Effector memory CD8-positive, alpha-beta T cell (primary cell): ENCODE measurements around the gene C2orf49.
A peak's percentile ranks its signal among the peaks of the same experiment; 100 is the strongest.

Experiments used
- ATAC-seq: fragments of 150-1000 bp; cut with Tn5 transposase; replicated peaks from 2 replicates; pipeline ENCODE4 v1.10.0; 2021; ENCODE audit warnings: mild to moderate bottlenecking, moderate library complexity
- DNase-seq, 3 experiments: peaks; one replicate each; pipeline ENCODE4 v3.0.0; 2021
- H3K27ac Mint-ChIP-seq, 2 donors: one replicate each; pipeline ENCODE4 v1.8.0; 2022; ENCODE audit warnings: mild to moderate bottlenecking in 2 of 2, mixed read lengths in 2 of 2, moderate library complexity in 2 of 2
- H3K27me3 Mint-ChIP-seq, 2 donors: one replicate each; pipeline ENCODE4 v1.8.0; 2022; ENCODE audit warnings: mixed read lengths in 2 of 2
- H3K36me3 Mint-ChIP-seq: one replicate; pipeline ENCODE4 v1.8.0; 2022; ENCODE audit warnings: mild to moderate bottlenecking, moderate library complexity, mixed read lengths; ENCODE audit not compliant: insufficient read depth
- H3K4me1 Mint-ChIP-seq, 2 donors: one replicate each; pipeline ENCODE4 v1.8.0; 2022; ENCODE audit warnings: low read depth in 2 of 2, mixed read lengths in 2 of 2
- H3K4me3 Mint-ChIP-seq, 2 donors: one replicate each; pipeline ENCODE4 v1.8.0; 2022; ENCODE audit warnings: mild to moderate bottlenecking in 2 of 2, mixed read lengths in 2 of 2, moderate library complexity in 2 of 2
- H3K9me3 Mint-ChIP-seq, 2 donors: one replicate each; pipeline ENCODE4 v1.8.0; 2022; ENCODE audit warnings: mixed read lengths in 2 of 2
- total RNA-seq, 9 experiments: gene quantifications; one replicate each; lab custom pipeline; 2026; lab: John Stamatoyannopoulos, UW

The C2orf49 gene
- total RNA-seq = 28.0 to 53.7 (median 38.7) reads per million in 9 experiments

GRCh38 chr2:105337122-105338019, at the start of gene C2orf49:
TSS of gene C2orf49 (plus strand) at chr2:105337540. CDS start at chr2:105337588, 48 bp downstream.
- H3K4me3 Mint-ChIP-seq = peak within 1 kb of the TSS; percentile 90 to 93
- H3K9me3 Mint-ChIP-seq = no peaks in the 10 kb centered on the region
- ATAC-seq = peak; percentile 93
- peaks cover 14 to 38% of the 10 kb centered on the region in 2 donors for H3K4me1 Mint-ChIP-seq
- peak within 1 kb of the TSS; percentile 99 for H3K27ac Mint-ChIP-seq
- peak; percentile 88 to 92 (median 89) for DNase-seq
- no peaks in the 10 kb centered on the region for H3K27me3 Mint-ChIP-seq
- H3K36me3 Mint-ChIP-seq = peaks cover 31% of the 10 kb centered on the region

GRCh38 chr2:105287692-105288091, 49.6 kb upstream of the C2orf49 start:
- no peak for ATAC-seq
- peak overlapping the region in 1 of 2 donors; percentile 36 for H3K27ac Mint-ChIP-seq
- no peaks in the 10 kb centered on the region for H3K4me1 Mint-ChIP-seq
- H3K4me3 Mint-ChIP-seq = no peak overlapping the region
- H3K27me3 Mint-ChIP-seq = no peaks in the 10 kb centered on the region
- H3K36me3 Mint-ChIP-seq = peaks cover 57% of the 10 kb centered on the region
- no peaks in the 10 kb centered on the region for H3K9me3 Mint-ChIP-seq
- peak in 2 of 3 experiments; percentile 5 to 18 for DNase-seq

- Mint-ChIP-seq H3K4me3 (no peak overlapping the region), H3K27ac (no peak overlapping the region), H3K36me3 (peaks cover 52% of the 10 kb centered on the region), H3K4me1 (no peaks in the 10 kb centered on the region), H3K9me3 (no peaks in the 10 kb centered on the region), H3K27me3 (no peaks in the 10 kb centered on the region)
- DNase-seq (no peak), ATAC-seq (no peak)
These were observed 49.2 kb upstream of the C2orf49 start for GRCh38 chr2:105288133-105288532.

- Mint-ChIP-seq H3K27me3 (no peaks in the 10 kb centered on the region), H3K9me3 (no peaks in the 10 kb centered on the region), H3K4me3 (no peak overlapping the region), H3K36me3 (peaks cover 41% of the 10 kb centered on the region), H3K27ac (no peak overlapping the region), H3K4me1 (peaks cover 0 to 4% of the 10 kb centered on the region in 2 donors)
- DNase-seq = no peak
- ATAC-seq = no peak
These were observed 46.2 kb upstream of the C2orf49 start for GRCh38 chr2:105290981-105291660.

- no peak for DNase-seq
- H3K27ac Mint-ChIP-seq = no peak overlapping the region
- no peaks in the 10 kb centered on the region for H3K27me3 Mint-ChIP-seq
- H3K4me3 Mint-ChIP-seq = no peak overlapping the region
- H3K36me3 Mint-ChIP-seq = peaks cover 49% of the 10 kb centered on the region
- no peaks in the 10 kb centered on the region for H3K9me3 Mint-ChIP-seq
- no peak for ATAC-seq
- peaks cover 0 to 6% of the 10 kb centered on the region in 2 donors for H3K4me1 Mint-ChIP-seq
These were observed 45.4 kb upstream of the C2orf49 start for GRCh38 chr2:105291981-105292380.

- DNase-seq = no peak
- H3K27me3 Mint-ChIP-seq = no peaks in the 10 kb centered on the region
- H3K4me3 Mint-ChIP-seq = no peak overlapping the region
- peaks cover 58% of the 10 kb centered on the region for H3K36me3 Mint-ChIP-seq
- peaks cover 0 to 14% of the 10 kb centered on the region in 2 donors for H3K4me1 Mint-ChIP-seq
- H3K9me3 Mint-ChIP-seq = no peaks in the 10 kb centered on the region
- no peak for ATAC-seq
- peak overlapping the region in 1 of 2 donors; percentile 6 for H3K27ac Mint-ChIP-seq
These were observed 43.3 kb upstream of the C2orf49 start for GRCh38 chr2:105294046-105294445.

GRCh38 chr2:105294844-105295481, 42.4 kb upstream of the C2orf49 start:
- Mint-ChIP-seq H3K36me3 (peaks cover 50% of the 10 kb centered on the region), H3K27me3 (no peaks in the 10 kb centered on the region), H3K4me3 (no peak overlapping the region), H3K27ac (no peak overlapping the region), H3K4me1 (peaks cover 0 to 19% of the 10 kb centered on the region in 2 donors), H3K9me3 (no peaks in the 10 kb centered on the region)
- DNase-seq (peak in 2 of 3 experiments; percentile 7 to 9), ATAC-seq (peak; percentile 36)

GRCh38 chr2:105296017-105296611, 41.2 kb upstream of the C2orf49 start:
- peaks cover 41% of the 10 kb centered on the region for H3K36me3 Mint-ChIP-seq
- H3K27me3 Mint-ChIP-seq = no peaks in the 10 kb centered on the region

GRCh38 chr2:105297216-105297615, 40.1 kb upstream of the C2orf49 start:
- Mint-ChIP-seq H3K27me3 (no peaks in the 10 kb centered on the region), H3K9me3 (no peaks in the 10 kb centered on the region), H3K27ac (no peak overlapping the region), H3K4me3 (no peak overlapping the region), H3K4me1 (peaks cover 6 to 27% of the 10 kb centered on the region in 2 donors), H3K36me3 (peaks cover 42% of the 10 kb centered on the region)
- ATAC-seq = no peak
- no peak for DNase-seq

More at GRCh38 chr2:105296017-105296611, 41.2 kb upstream of the C2orf49 start:
- no peaks in the 10 kb centered on the region for H3K9me3 Mint-ChIP-seq
- no peak for DNase-seq
- no peak for ATAC-seq
- no peak overlapping the region for H3K4me3 Mint-ChIP-seq
- peaks cover 0 to 19% of the 10 kb centered on the region in 2 donors for H3K4me1 Mint-ChIP-seq
- H3K27ac Mint-ChIP-seq = no peak overlapping the region

- H3K4me3 Mint-ChIP-seq = no peak overlapping the region
- peaks cover 38% of the 10 kb centered on the region for H3K36me3 Mint-ChIP-seq
- DNase-seq (no peak), ATAC-seq (no peak)
- no peaks in the 10 kb centered on the region for H3K27me3 Mint-ChIP-seq
- no peaks in the 10 kb centered on the region for H3K9me3 Mint-ChIP-seq
- H3K4me1 Mint-ChIP-seq = peaks cover 12 to 35% of the 10 kb centered on the region in 2 donors
- no peak overlapping the region for H3K27ac Mint-ChIP-seq
These were observed 39.3 kb upstream of the C2orf49 start for GRCh38 chr2:105298017-105298416.

- peak overlapping the region in 1 of 2 donors; percentile 28 for H3K27ac Mint-ChIP-seq
- H3K4me1 Mint-ChIP-seq = peaks cover 18 to 41% of the 10 kb centered on the region in 2 donors
- H3K27me3 Mint-ChIP-seq = no peaks in the 10 kb centered on the region
- H3K9me3 Mint-ChIP-seq = no peaks in the 10 kb centered on the region
- ATAC-seq (no peak), DNase-seq (no peak)
- peaks cover 38% of the 10 kb centered on the region for H3K36me3 Mint-ChIP-seq
- no peak overlapping the region for H3K4me3 Mint-ChIP-seq
These were observed 38.0 kb upstream of the C2orf49 start for GRCh38 chr2:105299290-105299689.

GRCh38 chr2:105301646-105302045, 35.7 kb upstream of the C2orf49 start:
- Mint-ChIP-seq H3K4me1 (peaks cover 24 to 39% of the 10 kb centered on the region in 2 donors), H3K27me3 (no peaks in the 10 kb centered on the region), H3K36me3 (peaks cover 28% of the 10 kb centered on the region), H3K9me3 (no peaks in the 10 kb centered on the region), H3K4me3 (no peak overlapping the region), H3K27ac (peak overlapping the region; percentile 42 to 81)
- ATAC-seq (no peak), DNase-seq (no peak)

GRCh38 chr2:105307146-105307545, 30.2 kb upstream of the C2orf49 start:
- Mint-ChIP-seq H3K27ac (no peak overlapping the region), H3K9me3 (no peaks in the 10 kb centered on the region), H3K36me3 (peaks cover 19% of the 10 kb centered on the region), H3K4me3 (no peak overlapping the region), H3K27me3 (no peaks in the 10 kb centered on the region), H3K4me1 (peaks cover 36 to 41% of the 10 kb centered on the region in 2 donors)
- no peak for ATAC-seq
- no peak for DNase-seq
